Activated CD8-positive, alpha-beta memory T cell treated with anti-CD3 and anti-CD28 coated beads, Interleukin-2, amount 50 U/mL, for 4 hours (primary cell): ENCODE data around the gene SLC35F4.
"Not testable (repeated sequence)": the region's sequence is repeated elsewhere in the genome, so short reads cannot be mapped to it uniquely, and the experiment has no call there.

Experiments
- DNase-seq: peaks from one replicate; pipeline ENCODE4 v3.0.0-alpha.2; 2020

Gene SLC35F4

GRCh38 chr14:57865403-57866198 is at the start of gene SLC35F4:
Gene SLC35F4 (minus strand): TSS chr14:57866092.
- DNase-seq = no peak

DNA sequence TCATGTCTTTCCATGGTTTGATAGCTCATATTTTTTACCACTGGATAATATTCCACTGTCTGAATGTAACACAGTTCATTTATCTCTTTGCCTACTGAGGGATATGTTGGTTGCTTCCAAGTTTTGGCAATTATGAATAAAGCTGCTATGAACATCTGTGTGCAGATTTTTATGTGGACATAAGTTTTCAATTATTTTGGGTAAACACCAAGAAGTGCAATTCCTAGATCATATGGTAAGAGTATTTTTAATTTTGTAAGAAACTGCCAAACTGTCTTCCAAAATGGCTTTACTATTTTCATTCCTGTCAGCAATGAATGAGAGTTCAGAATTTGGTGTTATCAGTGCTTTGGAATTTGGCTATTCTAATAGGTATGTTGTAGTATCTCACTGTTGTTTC is 43.7 kb upstream of the SLC35F4 start:
- no peak for DNase-seq

DNA sequence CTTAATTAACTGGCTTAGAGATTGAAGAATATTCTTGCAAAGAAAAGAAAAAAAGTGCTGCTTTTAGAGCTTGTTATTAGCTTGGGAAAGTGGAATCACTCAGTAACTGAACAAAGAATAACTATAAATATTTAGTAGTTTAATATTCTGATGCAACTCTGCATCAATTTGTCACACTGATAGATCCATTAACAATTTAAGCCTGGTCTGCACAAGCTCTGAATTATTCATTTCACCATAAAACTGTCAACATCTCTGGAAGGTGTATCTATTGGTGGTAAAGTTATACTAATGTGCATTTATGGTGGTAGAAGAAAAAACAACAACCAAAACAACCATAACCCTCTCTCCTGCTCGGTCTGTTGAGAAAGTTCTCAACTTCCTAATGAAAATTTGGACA is 38.1 kb upstream of the SLC35F4 start:
- DNase-seq = no peak

- DNase-seq = no peak
These were observed 33.1 kb upstream of the SLC35F4 start for GRCh38 chr14:57898837-57899572.

- no peak for DNase-seq
These were observed 31.4 kb upstream of the SLC35F4 start for GRCh38 chr14:57897144-57897748.

DNA sequence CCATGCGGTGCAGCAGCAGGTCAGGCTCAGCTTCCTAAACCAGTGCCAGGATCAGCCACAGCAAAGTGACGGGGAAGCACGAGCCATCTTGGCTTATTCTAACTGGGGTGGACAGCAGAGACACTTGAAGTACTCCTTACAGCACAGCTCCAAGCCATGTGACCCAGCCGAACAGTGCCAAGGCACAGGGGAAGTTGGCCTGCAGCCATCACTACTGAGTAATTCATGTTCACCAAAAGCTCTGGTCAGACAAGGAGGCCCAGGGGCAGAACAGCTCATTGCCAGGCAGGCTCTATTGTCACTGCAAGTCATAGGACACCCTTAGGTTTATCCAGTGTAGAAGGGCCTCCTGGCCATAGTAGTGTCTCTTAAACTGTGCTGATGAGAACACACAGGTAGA is 23.4 kb upstream of the SLC35F4 start:
- DNase-seq = no peak

- DNase-seq = no peak
These were observed 18.3 kb upstream of the SLC35F4 start for GRCh38 chr14:57884175-57884574.

- no peak for DNase-seq
These were observed 17.2 kb upstream of the SLC35F4 start for GRCh38 chr14:57883061-57883460.

DNA sequence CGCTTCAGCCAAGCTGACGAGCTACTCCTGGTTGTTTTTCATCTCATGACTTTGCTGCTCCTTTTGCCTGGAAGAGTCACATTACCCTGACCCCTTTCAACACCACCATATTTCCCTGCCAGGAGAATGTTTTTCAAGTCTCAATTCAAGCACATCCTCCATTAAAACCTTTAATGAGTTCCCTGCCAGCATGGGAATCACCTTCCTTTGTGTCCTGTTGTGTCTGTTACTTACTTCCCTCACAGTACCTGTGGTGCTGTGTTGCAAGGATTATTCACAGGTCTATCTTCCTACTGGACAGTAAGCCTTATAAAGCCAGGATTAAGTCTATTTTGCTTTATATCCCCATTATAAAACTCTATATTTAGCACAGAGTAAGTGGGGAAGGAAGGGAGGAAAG is 13.6 kb upstream of the SLC35F4 start:
- no peak for DNase-seq

DNA sequence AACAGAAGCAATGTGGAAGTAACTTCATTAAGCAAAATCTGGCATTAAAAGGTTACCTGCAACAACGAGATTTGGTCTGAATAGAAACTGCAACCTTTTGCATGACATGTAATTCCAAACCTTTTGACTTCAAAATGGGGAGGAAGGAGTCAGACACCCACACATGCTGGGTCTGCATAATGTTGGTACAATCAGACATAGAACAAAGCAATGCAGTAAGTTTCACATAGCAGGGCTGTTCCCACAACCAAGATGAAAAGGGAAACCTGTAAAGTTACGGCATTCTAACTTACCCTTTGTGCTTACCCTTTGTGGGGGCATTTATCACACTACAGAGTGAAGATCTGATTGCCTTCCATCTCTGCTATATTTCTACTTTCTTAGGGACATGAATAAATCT is 10.1 kb upstream of the SLC35F4 start:
- no peak for DNase-seq

DNA sequence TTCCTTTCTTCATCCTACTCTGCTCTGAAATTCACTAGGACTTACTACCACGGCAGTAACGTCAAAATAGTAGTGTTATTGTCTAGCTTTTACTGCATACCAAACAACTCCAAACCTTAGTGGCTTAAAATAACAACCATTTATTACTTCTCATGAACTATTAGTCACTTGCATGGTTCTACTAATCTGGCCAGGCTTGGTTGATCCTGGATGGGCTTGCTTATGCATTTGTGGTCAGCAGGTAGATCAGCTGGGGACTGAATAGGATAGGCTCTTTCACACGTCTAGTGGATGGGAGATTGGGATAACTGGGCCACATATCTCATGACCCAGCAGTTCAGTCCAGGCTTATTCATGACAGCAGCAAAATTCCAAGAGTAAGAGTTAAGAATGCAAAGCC is 9.4 kb upstream of the SLC35F4 start:
- DNase-seq = no peak

DNA sequence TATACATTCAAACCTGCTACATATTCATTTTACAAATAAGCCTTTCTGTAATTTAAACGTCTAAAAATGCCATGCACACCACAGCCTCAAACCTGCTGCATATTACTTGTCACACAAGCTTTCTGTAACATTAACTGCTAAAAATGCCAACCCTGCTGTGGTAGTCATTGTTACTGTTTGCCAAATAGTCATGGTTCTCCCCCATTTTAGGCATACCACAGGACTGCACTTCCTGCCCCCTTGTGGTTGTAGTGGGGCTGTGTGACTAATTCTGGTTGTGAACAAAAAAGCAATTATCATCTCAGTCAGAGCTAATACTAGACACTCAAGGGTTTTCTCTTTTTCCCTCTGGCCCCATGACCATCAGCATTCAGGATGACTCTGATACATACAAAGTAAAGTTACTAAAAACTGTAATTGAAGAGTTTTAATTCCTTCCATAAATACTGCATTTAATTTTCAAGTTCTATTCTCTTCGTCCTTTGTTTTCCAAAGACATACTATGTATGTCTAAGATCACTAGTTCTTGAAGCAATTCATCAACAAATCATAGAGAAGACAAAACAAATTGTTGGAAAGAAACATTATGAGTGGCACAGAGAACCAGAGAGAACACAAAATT is 5.7 kb upstream of the SLC35F4 start:
- DNase-seq = no peak

- DNase-seq = no peak
These were observed 5.0 kb upstream of the SLC35F4 start for GRCh38 chr14:57870686-57871457.

- no peak for DNase-seq
These were observed 3.7 kb upstream of the SLC35F4 start for GRCh38 chr14:57869617-57870016.

GRCh38 chr14:57866199-57866705 is 360 bp upstream of the SLC35F4 start:
- DNase-seq = no peak

- DNase-seq = no peak
These were observed 858 bp downstream of the SLC35F4 start for GRCh38 chr14:57865066-57865402.

DNA sequence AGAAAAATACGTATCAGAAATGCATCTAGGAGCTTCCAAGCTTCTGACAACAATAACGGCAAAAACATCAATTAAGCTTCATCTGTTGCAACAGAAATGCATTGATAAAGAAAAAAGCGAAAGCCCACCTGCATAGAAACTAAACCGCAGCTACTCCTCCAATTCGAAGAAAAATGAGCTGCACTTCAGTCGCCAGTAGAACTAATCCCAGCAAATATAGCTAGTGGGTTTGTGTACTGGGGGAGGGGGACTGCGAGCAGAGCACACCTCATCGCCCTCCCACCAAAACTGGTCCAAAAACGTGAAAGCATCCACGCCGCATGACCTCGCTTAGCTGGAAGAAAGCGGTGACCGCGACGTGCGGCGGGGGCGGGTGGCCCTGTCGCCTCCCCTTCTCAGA is 1.2 kb downstream of the SLC35F4 start:
- DNase-seq = no peak

- DNase-seq = no peak
These were observed 2.4 kb downstream of the SLC35F4 start for GRCh38 chr14:57863471-57863870.

DNA sequence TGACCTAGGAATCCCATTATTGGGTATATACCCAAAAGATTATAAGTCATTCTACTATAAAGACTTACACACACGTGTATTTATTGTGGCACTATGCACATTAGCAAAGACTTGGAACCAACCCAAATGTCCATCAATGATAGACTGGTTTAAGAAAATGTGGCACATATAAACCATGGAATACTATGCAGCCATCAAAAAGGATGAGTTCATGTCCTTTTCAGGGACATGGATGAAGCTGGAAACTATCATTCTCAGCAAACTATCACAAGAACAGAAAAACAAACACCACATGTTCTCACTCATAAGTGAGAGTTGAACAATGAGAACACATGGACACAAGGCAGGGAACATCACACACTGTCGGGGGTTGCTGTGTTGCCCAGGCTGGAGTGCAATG is 10.2 kb downstream of the SLC35F4 start:
- not testable (repeated sequence) for DNase-seq

DNA sequence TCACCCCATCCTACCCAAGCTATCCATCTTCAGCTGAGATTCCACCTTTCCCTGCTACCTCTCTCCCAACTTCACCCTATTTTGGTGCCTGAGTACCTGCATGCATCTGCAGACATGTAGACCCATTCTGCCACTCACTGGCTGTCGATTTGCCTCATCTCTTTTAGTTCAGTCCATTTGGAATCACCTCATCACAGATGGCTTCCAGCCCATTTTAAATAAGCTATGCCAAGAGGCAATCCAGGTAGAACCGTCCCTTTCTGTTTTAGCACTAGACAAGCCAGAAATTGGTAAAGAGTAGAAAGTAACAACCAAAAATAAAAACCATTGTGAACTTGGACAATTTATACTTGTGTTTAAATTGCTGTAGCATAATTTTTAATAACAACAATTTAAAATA is 11.3 kb downstream of the SLC35F4 start:
- DNase-seq = no peak

DNA sequence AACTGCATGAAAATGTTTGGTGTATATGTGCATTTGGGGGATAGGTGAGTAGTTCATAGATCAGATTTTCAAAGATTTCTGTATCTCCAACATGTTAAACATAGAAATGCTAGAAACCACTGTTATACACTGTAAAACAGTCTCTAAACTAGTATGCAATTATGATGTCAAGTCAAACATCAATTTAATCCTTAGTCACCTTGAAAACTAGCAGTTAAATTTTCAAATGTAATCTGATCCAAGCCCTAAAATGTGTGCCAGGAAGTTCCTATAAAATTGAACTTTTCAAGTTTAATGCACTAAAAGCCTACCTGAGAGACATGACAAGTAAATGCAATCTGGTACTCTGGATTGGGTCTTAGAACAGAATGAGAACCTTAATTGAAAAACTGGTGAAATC is 14.5 kb downstream of the SLC35F4 start:
- DNase-seq = no peak

- no peak for DNase-seq
These were observed 17.1 kb downstream of the SLC35F4 start for GRCh38 chr14:57848786-57849185.

DNA sequence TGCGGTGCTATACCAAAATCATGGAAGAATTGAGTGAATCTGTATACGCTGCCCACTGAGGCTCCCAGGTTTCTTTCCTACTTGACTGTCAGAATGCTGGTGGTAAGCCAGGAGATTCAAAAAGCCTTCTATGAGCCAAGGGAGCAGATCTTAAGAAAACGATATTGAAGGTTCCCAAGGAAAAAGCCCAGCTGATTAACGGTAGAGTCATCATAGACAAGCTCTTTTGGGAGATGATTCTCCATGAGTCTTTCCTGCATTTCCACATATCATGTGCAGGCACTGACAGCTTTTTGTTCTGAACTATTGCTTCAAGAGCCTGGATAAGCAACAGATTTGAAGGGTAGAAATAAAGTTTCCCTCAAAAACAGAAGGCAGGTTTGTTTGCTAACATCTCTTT is 17.5 kb downstream of the SLC35F4 start:
- no peak for DNase-seq
